Measurements from ENCODE around the gene ADGRL3.
"Not testable (repeated sequence)": the region's sequence is repeated elsewhere in the genome, so short reads cannot be mapped to it uniquely, and the experiment has no call there.

Gene ADGRL3

GRCh38 chr4:61350932-61351331 lies 150.8 kb downstream of the ADGRL3 start:
- TF ChIP-seq CTCF (IDR thresholded peaks at IDR 0.05; ENCODE audit: low read depth, low read length, missing control alignments): no peak
- H3K4me3 ChIP-seq (ENCODE audit: low read depth, low read length): no peak overlapping the region
- DNase-seq (ENCODE audit: low read depth): no peak

GRCh38 chr4:61356696-61357095 lies 156.6 kb downstream of the ADGRL3 start:
- TF ChIP-seq CTCF (IDR thresholded peaks at IDR 0.05; ENCODE audit: low read depth, low read length, missing control alignments): no peak
- no peak overlapping the region for H3K4me3 ChIP-seq (ENCODE audit: low read depth, low read length)
- no peak for DNase-seq (ENCODE audit: low read depth)

GRCh38 chr4:61359301-61359700 lies 159.2 kb downstream of the ADGRL3 start:
- TF ChIP-seq CTCF (IDR thresholded peaks at IDR 0.05; ENCODE audit: low read depth, low read length, missing control alignments): no peak
- H3K4me3 ChIP-seq (ENCODE audit: low read depth, low read length): no peak overlapping the region
- DNase-seq (ENCODE audit: low read depth): no peak

GRCh38 chr4:61372817-61373216 lies 172.7 kb downstream of the ADGRL3 start:
- not testable (repeated sequence) for DNase-seq (ENCODE audit: low read depth); H3K4me3 ChIP-seq (ENCODE audit: low read depth, low read length)

- no peak for TF ChIP-seq CTCF (IDR thresholded peaks at IDR 0.05; ENCODE audit: low read depth, low read length, missing control alignments)
- no peak for DNase-seq (ENCODE audit: low read depth)
- no peak overlapping the region for H3K4me3 ChIP-seq (ENCODE audit: low read depth, low read length)
These were observed 173.8 kb downstream of the ADGRL3 start for GRCh38 chr4:61373901-61374440.

GRCh38 chr4:61374447-61374891 lies 174.3 kb downstream of the ADGRL3 start:
- no peak overlapping the region for H3K4me3 ChIP-seq (ENCODE audit: low read depth, low read length)
- no peak for DNase-seq (ENCODE audit: low read depth)
- no peak for TF ChIP-seq CTCF (IDR thresholded peaks at IDR 0.05; ENCODE audit: low read depth, low read length, missing control alignments)

GRCh38 chr4:61375301-61375700 lies 175.2 kb downstream of the ADGRL3 start:
- no peak for DNase-seq (ENCODE audit: low read depth)
- no peak overlapping the region for H3K4me3 ChIP-seq (ENCODE audit: low read depth, low read length)
- TF ChIP-seq CTCF (IDR thresholded peaks at IDR 0.05; ENCODE audit: low read depth, low read length, missing control alignments): no peak

Measured in GM12864 (cell line).